ENCODE data around the gene SEMA5A.

SEMA5A gene

GRCh38 chr5:9337928-9338595, 207.8 kb downstream of the SEMA5A start:
- TF ChIP-seq, protein P1, sequence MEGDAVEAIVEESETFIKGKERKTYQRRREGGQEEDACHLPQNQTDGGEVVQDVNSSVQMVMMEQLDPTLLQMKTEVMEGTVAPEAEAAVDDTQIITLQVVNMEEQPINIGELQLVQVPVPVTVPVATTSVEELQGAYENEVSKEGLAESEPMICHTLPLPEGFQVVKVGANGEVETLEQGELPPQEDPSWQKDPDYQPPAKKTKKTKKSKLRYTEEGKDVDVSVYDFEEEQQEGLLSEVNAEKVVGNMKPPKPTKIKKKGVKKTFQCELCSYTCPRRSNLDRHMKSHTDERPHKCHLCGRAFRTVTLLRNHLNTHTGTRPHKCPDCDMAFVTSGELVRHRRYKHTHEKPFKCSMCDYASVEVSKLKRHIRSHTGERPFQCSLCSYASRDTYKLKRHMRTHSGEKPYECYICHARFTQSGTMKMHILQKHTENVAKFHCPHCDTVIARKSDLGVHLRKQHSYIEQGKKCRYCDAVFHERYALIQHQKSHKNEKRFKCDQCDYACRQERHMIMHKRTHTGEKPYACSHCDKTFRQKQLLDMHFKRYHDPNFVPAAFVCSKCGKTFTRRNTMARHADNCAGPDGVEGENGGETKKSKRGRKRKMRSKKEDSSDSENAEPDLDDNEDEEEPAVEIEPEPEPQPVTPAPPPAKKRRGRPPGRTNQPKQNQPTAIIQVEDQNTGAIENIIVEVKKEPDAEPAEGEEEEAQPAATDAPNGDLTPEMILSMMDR (IDR thresholded peaks at IDR 0.05; ENCODE audit: control insufficient read depth, extremely low read depth, insufficient read depth), result no peak
- H3K4me3 ChIP-seq (ENCODE audit: low read depth, low read length), result no peak overlapping the region
- no peak for DNase-seq (ENCODE audit: low read depth)

- DNase-seq (ENCODE audit: low read depth), result no peak
- no peak overlapping the region for H3K4me3 ChIP-seq (ENCODE audit: low read depth, low read length)
- TF ChIP-seq, protein P1 (IDR thresholded peaks at IDR 0.05; ENCODE audit: control insufficient read depth, extremely low read depth, insufficient read depth), result no peak
Observed at GRCh38 chr5:9335754-9336495, 209.9 kb downstream of the SEMA5A start.

GRCh38 chr5:9335269-9335668, 210.6 kb downstream of the SEMA5A start:
- H3K4me3 ChIP-seq (ENCODE audit: low read depth, low read length), result no peak overlapping the region
- DNase-seq (ENCODE audit: low read depth), result no peak
- TF ChIP-seq, protein P1 (IDR thresholded peaks at IDR 0.05; ENCODE audit: control insufficient read depth, extremely low read depth, insufficient read depth), result no peak

GRCh38 chr5:9332026-9332425, 213.8 kb downstream of the SEMA5A start:
- H3K4me3 ChIP-seq (ENCODE audit: low read depth, low read length), result no peak overlapping the region
- TF ChIP-seq, protein P1 (IDR thresholded peaks at IDR 0.05; ENCODE audit: control insufficient read depth, extremely low read depth, insufficient read depth), result no peak
- no peak for DNase-seq (ENCODE audit: low read depth)

GRCh38 chr5:9331372-9331771, 214.5 kb downstream of the SEMA5A start:
- H3K4me3 ChIP-seq (ENCODE audit: low read depth, low read length), result no peak overlapping the region
- no peak for DNase-seq (ENCODE audit: low read depth)
- TF ChIP-seq, protein P1 (IDR thresholded peaks at IDR 0.05; ENCODE audit: control insufficient read depth, extremely low read depth, insufficient read depth), result no peak

DNA sequence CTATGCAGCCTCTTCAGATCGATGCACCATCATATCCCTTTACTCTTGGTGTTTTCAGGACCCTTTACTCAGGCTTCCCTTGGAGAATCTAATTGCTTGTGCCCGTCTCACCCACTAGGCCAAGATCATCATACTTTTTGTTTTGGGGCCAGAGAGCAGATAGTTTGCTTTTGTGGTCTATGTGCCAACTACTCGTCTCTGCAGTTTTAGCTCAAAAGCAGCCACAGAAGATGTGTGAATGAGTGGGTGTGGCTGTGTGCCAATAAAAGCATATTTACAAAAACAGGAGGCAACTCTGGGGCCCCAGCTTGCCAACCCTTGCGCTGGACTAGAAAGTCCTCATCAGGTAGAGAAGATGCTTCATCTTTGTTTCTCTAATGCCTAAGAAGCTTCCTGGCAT, 216.8 kb downstream of the SEMA5A start:
- no peak for DNase-seq (ENCODE audit: low read depth)
- H3K4me3 ChIP-seq (ENCODE audit: low read depth, low read length), result no peak overlapping the region
- TF ChIP-seq, protein P1 (IDR thresholded peaks at IDR 0.05; ENCODE audit: control insufficient read depth, extremely low read depth, insufficient read depth), result no peak

All from LNCaP clone FGC (cell line).